Psoas muscle (tissue), 8 donors: ENCODE data around the gene EYS. TPM values are rescaled to one million over a fixed set of nuclear protein-coding genes. Genes with fewer than 3 reads are reported as not detected.
"Not testable (repeated sequence)": the region's sequence is repeated elsewhere in the genome, so short reads cannot be mapped to it uniquely, and the experiment has no call there.

ENCODE experiments used
- ATAC-seq, 4 donors: fragments of 200-7000 bp; cut with Tn5 transposase; one replicate each; pipeline ENCODE4 v1.9.1; 2020; ENCODE audit warnings: moderate library complexity in 3 of 4, mild to moderate bottlenecking in 2 of 4
- DNase-seq, 2 donors: peaks; one replicate each; pipeline ENCODE4 v3.0.0-alpha.2; 2020
- H3K27ac ChIP-seq: fragments of 200-600 bp; one replicate; pipeline ENCODE4 v1.8.0; 2022
- H3K27me3 ChIP-seq, 3 donors: fragments of 200-600 bp in 1 of 3; one replicate each; pipeline versions ENCODE4 v1.6.1 to v1.8.0; 2013 to 2022; ENCODE audit warnings: low read length in 2 of 3, mild to moderate bottlenecking in 2 of 3, moderate library complexity in 1 of 3; ENCODE audit not compliant: insufficient read depth in 3 of 3
- H3K36me3 ChIP-seq, 2 donors: fragments of 200-600 bp in 1 of 2; one replicate each; pipeline versions ENCODE4 v1.6.1 to v1.8.0; 2013 to 2022; ENCODE audit warnings: low read depth in 1 of 2, mild to moderate bottlenecking in 1 of 2, moderate library complexity in 1 of 2; ENCODE audit not compliant: insufficient read depth in 1 of 2
- H3K4me1 ChIP-seq: fragments of 200-600 bp; one replicate; pipeline ENCODE4 v1.8.0; 2022
- H3K4me3 ChIP-seq: fragments of 200-600 bp; one replicate; pipeline ENCODE4 v1.8.0; 2022; ENCODE audit warnings: mild to moderate bottlenecking
- H3K9me3 ChIP-seq: fragments of 200-600 bp; one replicate; pipeline ENCODE4 v1.8.0; 2022
- CTCF ChIP-seq: fragments of 200-600 bp; IDR thresholded peaks from one replicate; pipeline ENCODE4 v1.8.0; 2022; ENCODE audit warnings: antibody characterized with exemption
- WGBS, 3 donors: extraction: QIAGEN DNeasy Blood & Tissue Kit; methylation state at CpG; one replicate each; pipeline versions ENCODE4 v1.1.6 to v1.1.7; 2013; 5-methylcytosine and 5-hydroxymethylcytosine counted together
- intact Hi-C, 2 donors: fragments of 100-400 bp; cut with DNase I; formaldehyde crosslinking; loops; one replicate each; pipeline versions ENCODE4 v1.11.0 to v1.14.2; 2022
- polyA plus RNA-seq, 3 donors: library from polyadenylated mRNA; stranded (reverse); fragments of 200-250 nt; gene quantifications; one replicate each; pipeline ENCODE4 v1.2.3, GENCODE V29; 2013
- total RNA-seq, 4 donors: library from RNA; stranded (reverse); fragmentation: NEBNext Ultra II Directional in 2 of 4; extraction: Animal tissue kit (Norgen Biotek cat#: 25700) in 2 of 4; gene quantifications; one replicate each; pipeline versions ENCODE4 v1.2.1 to v1.2.4, GENCODE V29; 2021 to 2023
- donor health status: healthy with polysubstance abuse.
- donor health status: DM: no; HTN: no; CAD: no; lungs with moderate emphysema.
- donor health status: Bipolar disorder and iron deficiency.
- donor health status: healthy.
- donor health status: DM: yes; HTN: yes; CAD: no.
- donor health status: DM: no; HTN: no; CAD: no.
- donor health status: DM: no; HTN: no; CAD: no.
- donor health status: DM: yes; HTN: yes; CAD: no.

The EYS gene
- total and polyA plus RNA-seq, 7 donors = under 0.01 TPM; not detected in 6

- no peak overlapping the region for H3K27ac ChIP-seq
- no peaks in the 10 kb centered on the region for H3K9me3 ChIP-seq
- 71 to 79% (median 75%) methylated on average over 2 of the region's 2 CpGs for WGBS, 3 donors
- no peak for TF ChIP-seq CTCF
- intact Hi-C loops = no loop called here
- no peak for DNase-seq
- no peak for ATAC-seq
- no peaks in the 10 kb centered on the region for H3K36me3 ChIP-seq
- H3K4me3 ChIP-seq = no peak overlapping the region
- H3K27me3 ChIP-seq = no peaks in the 10 kb centered on the region
- no peaks in the 10 kb centered on the region for H3K4me1 ChIP-seq
Observed at GRCh38 chr6:64482631-64483030, 1224.4 kb downstream of the EYS start.

GRCh38 chr6:64479134-64479533 is 1227.9 kb downstream of the EYS start:
- TF ChIP-seq CTCF = no peak

GRCh38 chr6:64477391-64477790 is 1229.6 kb downstream of the EYS start:
- no peak for ATAC-seq
- 59 to 68% (median 62%) methylated on average over 3 of the region's 3 CpGs for WGBS, 3 donors
- no peak for TF ChIP-seq CTCF
- intact Hi-C loops = no loop called here
- H3K27me3 ChIP-seq = no peaks in the 10 kb centered on the region
- no peaks in the 10 kb centered on the region for H3K4me1 ChIP-seq
- DNase-seq = no peak
- no peak overlapping the region for H3K4me3 ChIP-seq
- no peaks in the 10 kb centered on the region for H3K9me3 ChIP-seq
- H3K27ac ChIP-seq = no peak overlapping the region
- no peaks in the 10 kb centered on the region for H3K36me3 ChIP-seq

More at GRCh38 chr6:64479134-64479533, 1227.9 kb downstream of the EYS start:
- H3K4me3 ChIP-seq = no peak overlapping the region
- DNase-seq (no peak), ATAC-seq (no peak)
- whole genome bisulfite sequencing, 3 donors = 53 to 75% (median 67%) methylated on average over 1 of the region's 1 CpG
- no peaks in the 10 kb centered on the region for H3K4me1 ChIP-seq
- H3K9me3 ChIP-seq = no peaks in the 10 kb centered on the region
- no peak overlapping the region for H3K27ac ChIP-seq
- H3K36me3 ChIP-seq = no peaks in the 10 kb centered on the region
- intact Hi-C loops = no loop called here
- H3K27me3 ChIP-seq = no peaks in the 10 kb centered on the region

GRCh38 chr6:64476935-64477334 is 1230.1 kb downstream of the EYS start:
- H3K27ac ChIP-seq = no peak overlapping the region
- no peaks in the 10 kb centered on the region for H3K4me1 ChIP-seq
- intact Hi-C loops = no loop called here
- no peaks in the 10 kb centered on the region for H3K36me3 ChIP-seq
- H3K9me3 ChIP-seq = no peaks in the 10 kb centered on the region
- ATAC-seq (no peak), DNase-seq (no peak)
- TF ChIP-seq CTCF = no peak
- 55 to 69% (median 68%) methylated on average over 2 of the region's 2 CpGs for WGBS, 3 donors
- H3K27me3 ChIP-seq = no peaks in the 10 kb centered on the region
- H3K4me3 ChIP-seq = no peak overlapping the region

GRCh38 chr6:64469405-64469804 is 1237.6 kb downstream of the EYS start:
- WGBS, 3 donors = 70 to 74% (median 73%) methylated on average over 12 of the region's 12 CpGs

More at GRCh38 chr6:64469405-64469804, 1237.6 kb downstream of the EYS start:
- intact Hi-C loops, DNase-seq, ATAC-seq, H3K4me3 ChIP-seq, H3K36me3 ChIP-seq, H3K4me1 ChIP-seq, H3K27me3 ChIP-seq, H3K27ac ChIP-seq, H3K9me3 ChIP-seq: not testable (repeated sequence)
